ENCODE data around the gene SERPINA3. TPM values are rescaled to one million over a fixed set of nuclear protein-coding genes. Genes with fewer than 3 reads are reported as not detected.

Gene SERPINA3
- total and polyA plus RNA-seq, 4 donors = 4.9 to 446 (median 254) TPM

GRCh38 chr14:94611179-94611578, 1.0 kb upstream of the SERPINA3 start:
- peaks cover 0 to 5% (median 0%) of the 10 kb centered on the region in 4 donors for H3K9me3 ChIP-seq (ENCODE audit: control insufficient read depth in 4 of 4, insufficient read depth in 3 of 4, low read length in 3 of 4)
- no peak overlapping the region for H3K4me3 ChIP-seq
- no peak overlapping the region for H3K27ac ChIP-seq (ENCODE audit: low read depth in 1 of 2, low read length in 1 of 2)
- no peak for DNase-seq
- TF ChIP-seq, protein P1, sequence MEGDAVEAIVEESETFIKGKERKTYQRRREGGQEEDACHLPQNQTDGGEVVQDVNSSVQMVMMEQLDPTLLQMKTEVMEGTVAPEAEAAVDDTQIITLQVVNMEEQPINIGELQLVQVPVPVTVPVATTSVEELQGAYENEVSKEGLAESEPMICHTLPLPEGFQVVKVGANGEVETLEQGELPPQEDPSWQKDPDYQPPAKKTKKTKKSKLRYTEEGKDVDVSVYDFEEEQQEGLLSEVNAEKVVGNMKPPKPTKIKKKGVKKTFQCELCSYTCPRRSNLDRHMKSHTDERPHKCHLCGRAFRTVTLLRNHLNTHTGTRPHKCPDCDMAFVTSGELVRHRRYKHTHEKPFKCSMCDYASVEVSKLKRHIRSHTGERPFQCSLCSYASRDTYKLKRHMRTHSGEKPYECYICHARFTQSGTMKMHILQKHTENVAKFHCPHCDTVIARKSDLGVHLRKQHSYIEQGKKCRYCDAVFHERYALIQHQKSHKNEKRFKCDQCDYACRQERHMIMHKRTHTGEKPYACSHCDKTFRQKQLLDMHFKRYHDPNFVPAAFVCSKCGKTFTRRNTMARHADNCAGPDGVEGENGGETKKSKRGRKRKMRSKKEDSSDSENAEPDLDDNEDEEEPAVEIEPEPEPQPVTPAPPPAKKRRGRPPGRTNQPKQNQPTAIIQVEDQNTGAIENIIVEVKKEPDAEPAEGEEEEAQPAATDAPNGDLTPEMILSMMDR (IDR thresholded peaks at IDR 0.05; ENCODE audit: control extremely low read depth, extremely low read depth) = no peak
- peaks cover 0 to 30% (median 20%) of the 10 kb centered on the region in 5 donors for H3K4me1 ChIP-seq (ENCODE audit: control insufficient read depth in 5 of 5, insufficient read depth in 5 of 5, low read length in 5 of 5)
- H3K36me3 ChIP-seq (ENCODE audit: control insufficient read depth in 4 of 4, insufficient read depth in 4 of 4, low read length in 4 of 4) = peaks cover 0 to 2% (median 0%) of the 10 kb centered on the region in 4 donors
- H3K9ac ChIP-seq (ENCODE audit: insufficient read depth in 1 of 2, low read length in 2 of 2) = no peak overlapping the region
- ATAC-seq (ENCODE audit: insufficient read depth, low FRiP score) = no peak
- H3K27me3 ChIP-seq (ENCODE audit: control insufficient read depth in 3 of 3, insufficient read depth in 3 of 3, low read length in 2 of 3) = no peaks in the 10 kb centered on the region
- WGBS, 2 donors = 88 to 89% methylated on average over 5 of the region's 5 CpGs

DNA sequence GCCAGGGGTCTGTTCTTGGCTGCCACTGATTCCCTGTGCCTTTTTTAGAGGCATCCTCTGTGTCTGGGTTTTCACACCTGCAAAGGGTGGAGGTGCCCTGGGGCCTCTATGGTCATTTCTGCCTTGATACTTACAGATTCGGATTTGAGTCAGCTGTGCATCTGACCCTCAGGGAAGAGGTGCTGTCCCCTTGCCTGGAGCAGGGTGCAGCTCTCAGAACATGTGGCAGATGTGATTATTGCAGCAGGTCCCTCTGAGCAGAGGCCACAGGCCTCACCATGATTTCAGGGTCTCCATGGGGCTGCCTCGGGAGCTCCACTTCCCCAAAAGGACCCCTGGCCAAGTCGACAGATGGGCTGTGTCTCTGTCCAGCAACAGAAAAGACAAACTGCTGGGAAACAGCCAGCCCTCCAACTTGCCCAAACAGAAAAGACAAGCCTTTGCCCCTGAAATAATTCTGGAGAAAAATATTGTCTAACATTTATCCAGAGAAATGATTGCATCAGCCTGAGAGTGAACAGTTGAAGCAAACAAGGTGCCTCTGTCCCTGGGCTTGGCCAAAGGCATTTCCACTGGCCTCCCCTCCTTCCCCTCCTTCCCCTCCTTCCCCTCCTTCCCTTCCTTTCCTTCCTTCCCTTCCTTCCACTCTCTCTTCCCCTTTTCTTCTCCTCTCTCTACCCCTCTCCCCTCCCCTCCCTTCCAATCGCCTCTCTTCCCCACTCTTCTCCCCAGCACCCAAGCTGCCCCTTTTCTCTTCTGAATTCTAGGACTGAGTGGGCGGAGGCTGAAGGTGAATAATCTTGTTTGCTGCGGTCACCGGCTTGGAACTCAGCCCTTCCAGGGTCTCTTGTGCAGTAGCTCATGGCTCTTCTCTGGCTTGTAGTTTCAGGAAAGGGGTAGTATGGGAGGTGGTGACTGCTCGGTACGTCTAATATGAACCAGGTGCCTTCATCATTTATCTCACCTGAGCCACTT, 676 bp downstream of the SERPINA3 start:
- TF ChIP-seq, protein P1 (IDR thresholded peaks at IDR 0.05; ENCODE audit: control extremely low read depth, extremely low read depth) = no peak
- H3K27me3 ChIP-seq (ENCODE audit: control insufficient read depth in 3 of 3, insufficient read depth in 3 of 3, low read length in 2 of 3) = no peaks in the 10 kb centered on the region
- DNase-seq (peak; percentile 79 to 94 (median 91)), ATAC-seq (ENCODE audit: insufficient read depth, low FRiP score) (no peak)
- H3K27ac ChIP-seq (ENCODE audit: low read depth in 1 of 2, low read length in 1 of 2) = peak overlapping the region; percentile 41 to 47
- peaks cover 0 to 2% (median 0%) of the 10 kb centered on the region in 4 donors for H3K36me3 ChIP-seq (ENCODE audit: control insufficient read depth in 4 of 4, insufficient read depth in 4 of 4, low read length in 4 of 4)
- 49 to 57% methylated on average over 9 of the region's 9 CpGs for WGBS, 2 donors
- peaks cover 0 to 21% (median 14%) of the 10 kb centered on the region in 5 donors for H3K4me1 ChIP-seq (ENCODE audit: control insufficient read depth in 5 of 5, insufficient read depth in 5 of 5, low read length in 5 of 5)
- H3K4me3 ChIP-seq = no peak overlapping the region
- peaks cover 0 to 9% (median 5%) of the 10 kb centered on the region in 4 donors for H3K9me3 ChIP-seq (ENCODE audit: control insufficient read depth in 4 of 4, insufficient read depth in 3 of 4, low read length in 3 of 4)
- H3K9ac ChIP-seq (ENCODE audit: insufficient read depth in 1 of 2, low read length in 2 of 2) = no peak overlapping the region

GRCh38 chr14:94613720-94614644, 1.8 kb downstream of the SERPINA3 start:
- Histone ChIP-seq H3K9me3 (ENCODE audit: control insufficient read depth in 4 of 4, insufficient read depth in 3 of 4, low read length in 3 of 4) (peaks cover 2 to 15% (median 12%) of the 10 kb centered on the region in 4 donors), H3K4me1 (ENCODE audit: control insufficient read depth in 5 of 5, insufficient read depth in 5 of 5, low read length in 5 of 5) (peaks cover 0 to 21% (median 14%) of the 10 kb centered on the region in 5 donors), H3K9ac (ENCODE audit: insufficient read depth in 1 of 2, low read length in 2 of 2) (no peak overlapping the region), H3K4me3 (no peak overlapping the region), H3K27me3 (ENCODE audit: control insufficient read depth in 3 of 3, insufficient read depth in 3 of 3, low read length in 2 of 3) (no peaks in the 10 kb centered on the region), H3K36me3 (ENCODE audit: control insufficient read depth in 4 of 4, insufficient read depth in 4 of 4, low read length in 4 of 4) (peaks cover 0 to 2% (median 0%) of the 10 kb centered on the region in 4 donors), H3K27ac (ENCODE audit: low read depth in 1 of 2, low read length in 1 of 2) (no peak overlapping the region)
- ATAC-seq (ENCODE audit: insufficient read depth, low FRiP score) (no peak), DNase-seq (no peak)
- 83 to 86% methylated on average over 20 of the region's 20 CpGs for WGBS, 2 donors
- TF ChIP-seq, protein P1 (IDR thresholded peaks at IDR 0.05; ENCODE audit: control extremely low read depth, extremely low read depth) = no peak
